ENCODE results near the gene C3orf62.
"Not testable (repeated sequence)": the region's sequence is repeated elsewhere in the genome, so short reads cannot be mapped to it uniquely, and the experiment has no call there.

C3orf62 gene

DNA sequence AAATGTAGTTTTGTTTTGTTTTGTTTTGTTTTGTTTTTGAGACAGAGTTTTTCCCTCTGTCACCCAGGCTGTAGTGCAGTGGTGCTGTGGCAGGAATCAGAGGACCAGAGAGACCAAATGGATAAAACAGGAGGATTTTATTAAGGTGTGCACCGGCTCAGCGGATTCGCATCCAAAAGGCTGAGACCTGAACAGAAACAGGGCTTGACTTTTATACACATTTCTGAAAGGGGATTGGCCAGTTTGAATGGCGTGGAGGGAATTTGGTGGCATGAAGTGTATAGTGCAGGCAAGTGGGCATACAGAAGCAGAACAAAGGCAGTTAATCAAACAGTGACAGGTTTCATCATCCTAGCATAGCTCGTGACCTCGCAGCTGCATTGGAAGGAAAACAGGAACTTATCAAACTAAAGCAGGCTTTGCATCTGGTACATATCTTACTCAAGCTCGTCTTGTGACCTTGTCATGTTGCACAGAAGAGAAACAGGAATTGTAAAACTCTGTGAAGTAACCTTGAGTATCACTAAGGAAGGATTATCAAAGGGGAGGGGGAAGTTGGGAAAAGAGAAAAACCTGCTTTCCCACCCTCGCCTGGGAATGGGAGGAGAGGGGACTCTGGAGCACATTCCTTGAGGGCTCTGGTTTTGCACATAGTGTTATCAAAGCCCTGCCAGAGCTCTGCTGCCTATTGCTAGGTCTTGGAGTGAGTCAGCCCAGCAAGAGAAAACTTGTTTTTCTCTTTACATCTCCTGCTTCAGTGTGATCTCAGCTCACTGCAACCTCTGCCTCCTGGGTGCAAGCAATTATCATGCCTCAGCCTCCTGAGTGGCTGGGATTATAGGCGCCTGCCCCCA is 38.5 kb downstream of the C3orf62 start:
- no peaks in the 10 kb centered on the region for H3K79me1 ChIP-seq (ENCODE audit: low read length)
- H2AK5ac ChIP-seq (ENCODE audit: low read length): no peak overlapping the region
- H3K79me2 ChIP-seq (ENCODE audit: control insufficient read depth, insufficient read depth, low read length): no peaks in the 10 kb centered on the region
- H2BK5ac ChIP-seq (ENCODE audit: low read length): no peak overlapping the region
- H4K8ac ChIP-seq (ENCODE audit: low read depth, low read length): no peak overlapping the region
- no peaks in the 10 kb centered on the region for H3K4me1 ChIP-seq (ENCODE audit: control insufficient read depth, low read depth, low read length)
- no CpG with 5 or more reads among the region's 9 CpGs for WGBS (ENCODE audit: extremely low coverage, insufficient coverage, low lambda C conversion rate)
- no peak overlapping the region for H3K23ac ChIP-seq (ENCODE audit: low read length)
- H3K36me3 ChIP-seq (ENCODE audit: control insufficient read depth, insufficient read depth, low read length): no peaks in the 10 kb centered on the region
- H3K4me3 ChIP-seq (ENCODE audit: low read length): no peak overlapping the region
- H3K4ac ChIP-seq (ENCODE audit: low read depth, low read length): no peak overlapping the region
- no peak overlapping the region for H3K56ac ChIP-seq (ENCODE audit: low read length)
- no peak overlapping the region for H3K4me2 ChIP-seq (ENCODE audit: low read length)
- no peak overlapping the region for H3K18ac ChIP-seq (ENCODE audit: low read length)
- no peak overlapping the region for H2BK15ac ChIP-seq (replicated peaks; ENCODE audit: low read depth)
- no peak overlapping the region for H2BK120ac ChIP-seq (ENCODE audit: low read depth, low read length)
- no peak for DNase-seq
- no peak overlapping the region for H3K9ac ChIP-seq (ENCODE audit: low read length)
- no peak overlapping the region for H3K27ac ChIP-seq (ENCODE audit: low read depth, low read length)
- H3K27me3 ChIP-seq (ENCODE audit: insufficient read depth, low read length, poor library complexity): no peaks in the 10 kb centered on the region
- no peak overlapping the region for H4K5ac ChIP-seq (ENCODE audit: low read length)

DNA sequence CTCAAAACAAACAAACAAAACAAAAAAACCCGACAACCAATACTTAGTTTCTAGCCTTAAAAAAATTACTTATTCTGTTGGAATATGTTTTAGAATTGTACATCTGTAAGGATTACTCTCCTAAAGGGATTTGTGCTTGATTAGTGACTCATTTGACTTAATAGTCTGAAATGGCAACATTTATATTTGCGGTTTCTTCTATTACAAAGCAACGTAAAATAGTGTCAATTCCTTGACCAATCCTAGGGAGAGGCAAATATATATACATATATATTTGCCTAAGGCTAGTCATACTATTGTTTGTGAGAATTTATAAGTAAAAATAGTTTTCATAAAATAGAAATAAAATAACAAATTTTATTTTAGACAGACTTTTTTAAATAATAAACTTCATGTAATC is 39.7 kb downstream of the C3orf62 start:
- Histone ChIP-seq H3K56ac (ENCODE audit: low read length) (no peak overlapping the region), H3K9ac (ENCODE audit: low read length) (no peak overlapping the region), H2BK5ac (ENCODE audit: low read length) (no peak overlapping the region), H3K36me3 (ENCODE audit: control insufficient read depth, insufficient read depth, low read length) (no peaks in the 10 kb centered on the region), H3K27ac (ENCODE audit: low read depth, low read length) (no peak overlapping the region), H2BK15ac (replicated peaks; ENCODE audit: low read depth) (no peak overlapping the region), H3K4me2 (ENCODE audit: low read length) (no peak overlapping the region), H4K5ac (ENCODE audit: low read length) (no peak overlapping the region), H3K23ac (ENCODE audit: low read length) (no peak overlapping the region), H3K27me3 (ENCODE audit: insufficient read depth, low read length, poor library complexity) (no peaks in the 10 kb centered on the region), H2AK5ac (ENCODE audit: low read length) (no peak overlapping the region), H4K8ac (ENCODE audit: low read depth, low read length) (no peak overlapping the region), H3K79me1 (ENCODE audit: low read length) (no peaks in the 10 kb centered on the region), H3K79me2 (ENCODE audit: control insufficient read depth, insufficient read depth, low read length) (no peaks in the 10 kb centered on the region), H3K18ac (ENCODE audit: low read length) (no peak overlapping the region), H3K4me3 (ENCODE audit: low read length) (no peak overlapping the region), H3K4ac (ENCODE audit: low read depth, low read length) (no peak overlapping the region), H3K4me1 (ENCODE audit: control insufficient read depth, low read depth, low read length) (no peaks in the 10 kb centered on the region), H2BK120ac (ENCODE audit: low read depth, low read length) (no peak overlapping the region)
- no peak for DNase-seq
- WGBS (ENCODE audit: extremely low coverage, insufficient coverage, low lambda C conversion rate): no CpG with 5 or more reads among the region's 3 CpGs

DNA sequence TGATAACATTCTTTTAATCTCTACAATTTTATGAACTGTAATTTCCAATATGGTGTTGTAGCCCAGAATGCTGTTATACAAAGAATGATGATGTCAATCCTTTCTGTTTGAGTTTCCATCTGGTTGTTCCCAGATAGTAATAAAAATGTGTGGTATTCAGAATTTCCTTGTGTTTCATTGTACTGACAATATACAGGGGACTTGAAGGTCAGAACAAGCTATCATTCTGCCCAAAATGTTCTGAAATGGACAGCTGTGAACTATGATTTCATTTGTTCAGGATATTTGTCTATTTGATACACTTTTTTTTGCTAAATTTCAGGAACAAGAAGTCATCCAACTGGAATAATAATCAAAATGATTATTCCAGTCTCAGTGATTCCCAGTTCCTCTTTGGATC is 40.8 kb downstream of the C3orf62 start:
- no peak overlapping the region for H4K8ac ChIP-seq (ENCODE audit: low read depth, low read length)
- H2BK120ac ChIP-seq (ENCODE audit: low read depth, low read length): no peak overlapping the region
- H3K4me1 ChIP-seq (ENCODE audit: control insufficient read depth, low read depth, low read length): no peaks in the 10 kb centered on the region
- H3K36me3 ChIP-seq (ENCODE audit: control insufficient read depth, insufficient read depth, low read length): no peaks in the 10 kb centered on the region
- H3K27ac ChIP-seq (ENCODE audit: low read depth, low read length): no peak overlapping the region
- no peak overlapping the region for H3K18ac ChIP-seq (ENCODE audit: low read length)
- H3K79me2 ChIP-seq (ENCODE audit: control insufficient read depth, insufficient read depth, low read length): no peaks in the 10 kb centered on the region
- no peak overlapping the region for H2AK5ac ChIP-seq (ENCODE audit: low read length)
- H4K5ac ChIP-seq (ENCODE audit: low read length): no peak overlapping the region
- no peaks in the 10 kb centered on the region for H3K79me1 ChIP-seq (ENCODE audit: low read length)
- no peak overlapping the region for H3K4me2 ChIP-seq (ENCODE audit: low read length)
- no peak overlapping the region for H2BK5ac ChIP-seq (ENCODE audit: low read length)
- no peak overlapping the region for H3K23ac ChIP-seq (ENCODE audit: low read length)
- no peak overlapping the region for H3K4ac ChIP-seq (ENCODE audit: low read depth, low read length)
- H2BK15ac ChIP-seq (replicated peaks; ENCODE audit: low read depth): no peak overlapping the region
- H3K9ac ChIP-seq (ENCODE audit: low read length): no peak overlapping the region
- H3K56ac ChIP-seq (ENCODE audit: low read length): no peak overlapping the region
- DNase-seq: no peak
- H3K27me3 ChIP-seq (ENCODE audit: insufficient read depth, low read length, poor library complexity): no peaks in the 10 kb centered on the region
- H3K4me3 ChIP-seq (ENCODE audit: low read length): no peak overlapping the region

DNA sequence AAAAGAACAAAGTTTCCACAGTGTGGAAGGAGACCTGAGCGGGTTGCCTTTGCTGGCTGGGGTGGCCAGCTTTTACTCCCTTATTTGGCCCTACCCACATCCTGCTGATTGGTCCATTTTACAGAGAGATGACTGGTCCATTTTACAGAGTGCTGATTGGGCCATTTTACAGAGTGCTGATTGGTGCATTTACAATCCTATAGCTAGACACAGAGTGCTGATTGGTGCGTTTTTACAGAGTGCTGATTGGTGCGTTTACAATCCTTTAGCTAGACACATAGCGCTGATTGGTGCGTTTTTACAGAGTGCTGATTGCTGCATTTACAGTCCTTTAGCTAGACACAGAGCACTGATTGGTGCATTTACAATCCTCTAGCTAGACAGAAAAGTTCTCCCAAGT is 48.2 kb downstream of the C3orf62 start:
- H2BK15ac ChIP-seq (replicated peaks; ENCODE audit: low read depth); H3K4me1 ChIP-seq (ENCODE audit: control insufficient read depth, low read depth, low read length): not testable (repeated sequence)
- no CpG with 5 or more reads among the region's 5 CpGs for WGBS (ENCODE audit: extremely low coverage, insufficient coverage, low lambda C conversion rate)

DNA sequence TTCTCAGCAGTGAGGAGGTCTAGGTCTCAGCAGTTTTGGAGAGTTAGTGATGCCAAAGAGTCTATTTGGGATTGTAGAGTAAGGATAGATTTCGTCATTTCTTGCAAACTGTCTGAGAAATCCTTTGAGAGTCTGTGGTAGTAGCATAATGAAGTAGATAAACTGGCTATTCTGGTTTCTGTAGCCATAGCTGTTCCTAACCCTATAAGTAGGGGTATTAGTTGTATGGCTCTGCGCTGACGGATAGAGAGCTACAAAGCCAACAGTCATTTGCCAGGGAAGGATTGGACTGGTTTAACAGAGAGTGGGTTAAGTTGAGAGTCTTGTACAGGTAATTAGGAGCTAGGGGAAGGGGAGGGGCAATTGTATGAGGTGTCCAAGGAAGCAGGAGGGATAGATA is 55.0 kb downstream of the C3orf62 start:
- WGBS (ENCODE audit: extremely low coverage, insufficient coverage, low lambda C conversion rate): no CpG with 5 or more reads among the region's 3 CpGs
- H3K27ac ChIP-seq (ENCODE audit: low read depth, low read length): no peak overlapping the region
- H3K56ac ChIP-seq (ENCODE audit: low read length): no peak overlapping the region
- H2BK120ac ChIP-seq (ENCODE audit: low read depth, low read length): no peak overlapping the region
- H3K9ac ChIP-seq (ENCODE audit: low read length): no peak overlapping the region
- H3K23ac ChIP-seq (ENCODE audit: low read length): no peak overlapping the region
- H4K8ac ChIP-seq (ENCODE audit: low read depth, low read length): no peak overlapping the region
- H3K79me1 ChIP-seq (ENCODE audit: low read length): no peaks in the 10 kb centered on the region
- H2BK15ac ChIP-seq (replicated peaks; ENCODE audit: low read depth): no peak overlapping the region
- H3K4ac ChIP-seq (ENCODE audit: low read depth, low read length): no peak overlapping the region
- no peak overlapping the region for H2AK5ac ChIP-seq (ENCODE audit: low read length)
- H3K4me1 ChIP-seq (ENCODE audit: control insufficient read depth, low read depth, low read length): no peaks in the 10 kb centered on the region
- H3K27me3 ChIP-seq (ENCODE audit: insufficient read depth, low read length, poor library complexity): no peaks in the 10 kb centered on the region
- H2BK5ac ChIP-seq (ENCODE audit: low read length): no peak overlapping the region
- H4K5ac ChIP-seq (ENCODE audit: low read length): no peak overlapping the region
- H3K36me3 ChIP-seq (ENCODE audit: control insufficient read depth, insufficient read depth, low read length): no peaks in the 10 kb centered on the region
- DNase-seq: no peak
- H3K4me2 ChIP-seq (ENCODE audit: low read length): no peak overlapping the region
- no peak overlapping the region for H3K18ac ChIP-seq (ENCODE audit: low read length)
- H3K79me2 ChIP-seq (ENCODE audit: control insufficient read depth, insufficient read depth, low read length): no peaks in the 10 kb centered on the region
- no peak overlapping the region for H3K4me3 ChIP-seq (ENCODE audit: low read length)

More for the DNA sequence above, 48.2 kb downstream of the C3orf62 start:
- not testable (repeated sequence) for H4K8ac ChIP-seq (ENCODE audit: low read depth, low read length); H3K23ac ChIP-seq (ENCODE audit: low read length); H3K79me1 ChIP-seq (ENCODE audit: low read length); H2BK120ac ChIP-seq (ENCODE audit: low read depth, low read length); H3K4me2 ChIP-seq (ENCODE audit: low read length); DNase-seq; H3K18ac ChIP-seq (ENCODE audit: low read length); H2AK5ac ChIP-seq (ENCODE audit: low read length); H3K4ac ChIP-seq (ENCODE audit: low read depth, low read length); H4K5ac ChIP-seq (ENCODE audit: low read length); H3K79me2 ChIP-seq (ENCODE audit: control insufficient read depth, insufficient read depth, low read length); H3K4me3 ChIP-seq (ENCODE audit: low read length); H3K36me3 ChIP-seq (ENCODE audit: control insufficient read depth, insufficient read depth, low read length); H3K27ac ChIP-seq (ENCODE audit: low read depth, low read length); H3K9ac ChIP-seq (ENCODE audit: low read length); H3K27me3 ChIP-seq (ENCODE audit: insufficient read depth, low read length, poor library complexity); H2BK5ac ChIP-seq (ENCODE audit: low read length); H3K56ac ChIP-seq (ENCODE audit: low read length)

DNA sequence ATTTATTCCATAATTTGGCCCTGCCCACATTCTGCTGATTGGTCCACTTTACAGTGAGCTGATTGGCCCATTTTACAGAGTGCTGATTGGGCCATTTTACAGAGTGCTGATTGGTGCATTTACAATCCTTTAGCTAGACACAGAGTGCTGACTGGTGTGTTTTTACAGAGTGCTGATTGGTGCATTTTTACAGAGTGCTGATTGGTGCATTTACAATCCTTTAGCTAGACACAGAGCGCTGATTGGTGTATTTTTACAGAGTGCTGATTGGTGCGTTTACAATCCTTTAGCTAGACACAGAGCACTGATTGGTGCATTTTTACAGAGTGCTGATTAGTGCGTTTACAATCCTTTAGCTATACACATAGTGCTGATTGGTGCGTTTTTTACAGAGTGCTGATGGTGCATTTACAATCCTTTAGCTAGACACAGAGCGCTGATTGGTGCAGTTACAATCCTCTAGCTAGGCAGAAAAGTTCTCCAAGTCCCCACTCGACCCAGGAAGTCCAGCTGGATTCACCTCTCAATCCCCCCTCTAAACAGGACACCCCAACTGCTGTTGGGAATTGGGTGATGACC is 56.0 kb downstream of the C3orf62 start:
- not testable (repeated sequence) for H3K4me3 ChIP-seq (ENCODE audit: low read length); H3K4me2 ChIP-seq (ENCODE audit: low read length); H3K9ac ChIP-seq (ENCODE audit: low read length); H3K36me3 ChIP-seq (ENCODE audit: control insufficient read depth, insufficient read depth, low read length); H3K4ac ChIP-seq (ENCODE audit: low read depth, low read length); H3K23ac ChIP-seq (ENCODE audit: low read length); H2BK5ac ChIP-seq (ENCODE audit: low read length); H2BK15ac ChIP-seq (replicated peaks; ENCODE audit: low read depth); H3K79me2 ChIP-seq (ENCODE audit: control insufficient read depth, insufficient read depth, low read length); H3K27ac ChIP-seq (ENCODE audit: low read depth, low read length); H2BK120ac ChIP-seq (ENCODE audit: low read depth, low read length); H3K18ac ChIP-seq (ENCODE audit: low read length); H3K79me1 ChIP-seq (ENCODE audit: low read length); H3K4me1 ChIP-seq (ENCODE audit: control insufficient read depth, low read depth, low read length); H4K5ac ChIP-seq (ENCODE audit: low read length); H3K56ac ChIP-seq (ENCODE audit: low read length); H4K8ac ChIP-seq (ENCODE audit: low read depth, low read length); H2AK5ac ChIP-seq (ENCODE audit: low read length); H3K27me3 ChIP-seq (ENCODE audit: insufficient read depth, low read length, poor library complexity); DNase-seq
- no CpG with 5 or more reads among the region's 6 CpGs for WGBS (ENCODE audit: extremely low coverage, insufficient coverage, low lambda C conversion rate)

Measured in mesendoderm (in vitro differentiated cells).